Chondrocyte (in vitro differentiated cells): ENCODE measurements around the gene IGIP. TPM values are rescaled to one million over a fixed set of nuclear protein-coding genes. Genes with fewer than 3 reads are reported as not detected.

ENCODE experiments used
- DNase-seq: peaks from one replicate; pipeline ENCODE4 v3.0.0; 2021; ENCODE audit warnings: mixed read lengths, low spot score
- H3K27ac Mint-ChIP-seq: one replicate; pipeline ENCODE4 v1.8.0; 2021; ENCODE audit warnings: mild to moderate bottlenecking, moderate library complexity, mixed read lengths; ENCODE audit not compliant: unreplicated experiment
- H3K27me3 Mint-ChIP-seq: 2 replicates; pipeline ENCODE4 v1.8.0; 2021; ENCODE audit warnings: low read depth, mixed read lengths
- H3K36me3 Mint-ChIP-seq: 2 replicates; pipeline ENCODE4 v1.8.0; 2021; ENCODE audit warnings: low read depth, mixed read lengths
- H3K4me1 Mint-ChIP-seq: 2 replicates; pipeline ENCODE4 v1.8.0; 2021; ENCODE audit warnings: low read depth, mild to moderate bottlenecking, mixed read lengths
- H3K4me3 Mint-ChIP-seq: one replicate; pipeline ENCODE4 v1.8.0; 2021; ENCODE audit warnings: mild to moderate bottlenecking, moderate library complexity, mixed read lengths; ENCODE audit not compliant: unreplicated experiment
- H3K9me3 Mint-ChIP-seq: 2 replicates; pipeline ENCODE4 v1.8.0; 2021; ENCODE audit warnings: low read depth, mixed read lengths
- total RNA-seq: library from RNA; stranded (reverse); gene quantifications from 3 replicates; pipeline ENCODE4 v1.2.1, GENCODE V29; 2021
- TF ChIP-seq, protein P1 (sequence below): fragments of 200-600 bp; sonication (generic); IDR thresholded peaks from 2 replicates; pipeline ENCODE4 v1.5.0; 2021; ENCODE audit warnings: antibody characterized with exemption, mild to moderate bottlenecking, moderate library complexity

The IGIP gene
- total RNA-seq, 1 donor from 2014 or later: 6.9 TPM

DNA sequence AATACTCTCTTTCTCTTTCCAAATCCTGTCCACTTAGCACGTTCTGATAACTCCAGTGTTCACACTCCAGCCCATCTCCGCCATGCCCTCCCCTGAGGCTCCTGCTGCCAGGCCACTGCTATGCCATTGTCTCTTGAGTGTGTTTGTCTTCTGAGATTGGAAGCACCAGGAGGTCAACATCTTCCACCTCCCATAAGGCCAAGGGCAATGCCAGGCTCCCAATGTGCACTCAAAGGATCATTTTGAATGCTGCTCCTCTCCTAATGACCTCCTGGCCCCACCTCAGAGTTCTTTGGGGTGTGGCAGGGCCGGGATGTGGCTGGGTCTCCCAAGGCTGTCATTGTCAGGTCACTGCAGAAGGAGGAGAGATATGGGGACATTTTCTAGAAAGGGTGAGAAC lies 19.5 kb downstream of the IGIP start:
- DNase-seq: no peak
- Mint-ChIP-seq H3K9me3 (no peaks in the 10 kb centered on the region), H3K36me3 (no peaks in the 10 kb centered on the region), H3K4me3 (no peak overlapping the region), H3K27me3 (peaks cover 17% of the 10 kb centered on the region), H3K4me1 (peaks cover 16% of the 10 kb centered on the region), H3K27ac (no peak overlapping the region)
- TF ChIP-seq, protein P1, sequence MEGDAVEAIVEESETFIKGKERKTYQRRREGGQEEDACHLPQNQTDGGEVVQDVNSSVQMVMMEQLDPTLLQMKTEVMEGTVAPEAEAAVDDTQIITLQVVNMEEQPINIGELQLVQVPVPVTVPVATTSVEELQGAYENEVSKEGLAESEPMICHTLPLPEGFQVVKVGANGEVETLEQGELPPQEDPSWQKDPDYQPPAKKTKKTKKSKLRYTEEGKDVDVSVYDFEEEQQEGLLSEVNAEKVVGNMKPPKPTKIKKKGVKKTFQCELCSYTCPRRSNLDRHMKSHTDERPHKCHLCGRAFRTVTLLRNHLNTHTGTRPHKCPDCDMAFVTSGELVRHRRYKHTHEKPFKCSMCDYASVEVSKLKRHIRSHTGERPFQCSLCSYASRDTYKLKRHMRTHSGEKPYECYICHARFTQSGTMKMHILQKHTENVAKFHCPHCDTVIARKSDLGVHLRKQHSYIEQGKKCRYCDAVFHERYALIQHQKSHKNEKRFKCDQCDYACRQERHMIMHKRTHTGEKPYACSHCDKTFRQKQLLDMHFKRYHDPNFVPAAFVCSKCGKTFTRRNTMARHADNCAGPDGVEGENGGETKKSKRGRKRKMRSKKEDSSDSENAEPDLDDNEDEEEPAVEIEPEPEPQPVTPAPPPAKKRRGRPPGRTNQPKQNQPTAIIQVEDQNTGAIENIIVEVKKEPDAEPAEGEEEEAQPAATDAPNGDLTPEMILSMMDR: no peak

DNA sequence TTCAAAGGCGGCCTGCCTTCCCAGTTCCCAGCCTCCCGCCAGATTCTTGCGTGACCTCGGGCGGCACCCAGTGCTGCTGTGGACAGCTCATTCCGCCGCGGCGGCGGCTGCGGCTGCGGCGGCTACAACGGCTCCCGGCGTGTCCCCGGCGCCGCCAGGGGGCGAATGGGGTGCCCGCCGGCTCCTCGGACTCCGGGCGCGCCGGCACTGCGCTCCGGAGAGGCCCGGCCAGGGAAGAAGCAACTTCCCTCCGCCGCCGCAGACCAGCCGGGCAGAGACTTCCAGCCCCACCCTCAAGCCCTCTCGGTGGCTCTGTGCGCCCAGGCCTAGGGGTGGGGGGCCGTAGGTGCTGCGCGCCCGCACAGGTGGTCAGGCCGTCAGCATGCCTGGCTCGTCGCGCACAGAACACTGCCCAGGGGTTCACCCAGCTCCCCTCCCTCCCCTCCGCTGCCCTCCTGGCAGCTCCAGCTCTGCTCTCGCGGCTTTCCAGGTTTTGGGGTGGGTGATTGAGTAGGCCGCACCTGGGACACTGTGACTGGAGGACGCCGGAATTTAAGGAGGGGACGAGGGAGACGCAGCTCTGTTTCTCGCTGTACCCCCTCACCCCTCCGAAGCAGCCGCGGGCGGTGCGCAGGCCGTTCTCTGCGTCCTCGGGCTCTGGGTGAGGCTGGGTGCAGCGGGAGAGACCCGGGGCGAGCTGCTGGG lies 20.2 kb downstream of the IGIP start:
- DNase-seq: no peak
- Mint-ChIP-seq H3K36me3 (no peaks in the 10 kb centered on the region), H3K4me3 (peak overlapping the region; percentile 58), H3K27me3 (peaks cover 17% of the 10 kb centered on the region), H3K9me3 (no peaks in the 10 kb centered on the region), H3K4me1 (peaks cover 16% of the 10 kb centered on the region), H3K27ac (no peak overlapping the region)
- TF ChIP-seq, protein P1: peak; percentile 85

DNA sequence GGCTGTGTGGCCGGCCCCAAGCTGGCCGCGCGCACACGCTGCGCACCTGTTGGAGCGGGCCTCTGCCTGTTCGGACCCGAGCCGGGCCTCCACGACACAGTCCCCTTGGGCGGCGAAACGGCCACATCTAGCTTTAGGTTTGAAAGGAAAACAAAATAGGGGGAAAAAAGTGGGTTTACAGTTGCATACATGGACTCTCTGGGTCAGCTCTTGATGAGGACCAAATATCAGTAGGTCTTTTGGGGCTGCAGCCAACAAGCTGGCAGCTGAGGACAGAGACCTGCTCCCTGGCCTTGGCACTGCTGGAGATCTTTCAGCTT lies 20.7 kb downstream of the IGIP start:
- Mint-ChIP-seq H3K36me3 (no peaks in the 10 kb centered on the region), H3K27me3 (peaks cover 17% of the 10 kb centered on the region), H3K9me3 (no peaks in the 10 kb centered on the region), H3K4me1 (peaks cover 16% of the 10 kb centered on the region), H3K4me3 (peak overlapping the region; percentile 38), H3K27ac (no peak overlapping the region)
- DNase-seq: no peak
- TF ChIP-seq, protein P1: no peak

DNA sequence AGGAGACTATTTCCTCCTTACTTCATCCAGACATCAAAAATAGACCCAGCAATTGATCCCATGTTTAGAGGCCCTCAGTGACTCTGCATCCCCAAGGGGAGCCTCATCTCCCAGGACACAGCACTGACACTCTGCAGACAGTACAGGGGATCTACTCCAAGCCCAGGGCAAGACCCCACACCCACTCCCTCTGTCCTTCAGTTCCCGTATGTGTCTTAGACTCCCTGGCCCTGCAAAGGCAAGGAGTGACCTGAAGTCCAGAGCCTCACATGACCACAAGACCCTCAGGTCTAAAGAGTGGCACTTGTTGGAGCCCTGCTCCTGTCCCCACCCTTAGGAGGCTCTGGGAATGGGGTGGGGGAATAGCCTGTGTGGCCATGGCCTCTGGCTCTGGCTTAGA lies 21.7 kb downstream of the IGIP start:
- DNase-seq: no peak
- peaks cover 20% of the 10 kb centered on the region for H3K27me3 Mint-ChIP-seq
- H3K9me3 Mint-ChIP-seq: no peaks in the 10 kb centered on the region

DNA sequence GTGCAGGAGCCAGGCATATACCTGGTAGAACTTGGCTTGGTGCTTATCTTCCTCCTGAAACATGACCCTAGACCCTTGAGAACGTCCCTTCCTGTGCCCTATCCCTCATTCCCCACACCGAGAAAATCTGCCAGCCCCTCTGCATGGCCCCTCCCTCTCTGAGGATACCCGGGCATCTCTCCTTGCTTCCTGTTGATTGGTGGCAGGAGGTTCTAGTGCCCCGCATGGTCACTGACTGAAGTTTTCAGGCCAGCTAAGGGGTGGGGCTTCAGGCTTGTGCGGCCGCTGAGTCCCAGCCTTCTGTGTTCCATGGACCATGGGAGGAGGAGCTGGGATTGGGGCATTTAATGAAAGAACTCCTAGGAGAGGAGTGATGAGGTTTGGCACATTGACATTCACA lies 22.8 kb downstream of the IGIP start:
- peaks cover 16% of the 10 kb centered on the region for H3K4me1 Mint-ChIP-seq
- H3K9me3 Mint-ChIP-seq: no peaks in the 10 kb centered on the region
- no peak overlapping the region for H3K4me3 Mint-ChIP-seq
- TF ChIP-seq, protein P1: no peak
- no peaks in the 10 kb centered on the region for H3K36me3 Mint-ChIP-seq
- peaks cover 20% of the 10 kb centered on the region for H3K27me3 Mint-ChIP-seq
- H3K27ac Mint-ChIP-seq: no peak overlapping the region
- DNase-seq: no peak

More for the DNA sequence above, 21.7 kb downstream of the IGIP start:
- Mint-ChIP-seq H3K4me1 (peaks cover 16% of the 10 kb centered on the region), H3K36me3 (no peaks in the 10 kb centered on the region), H3K27ac (no peak overlapping the region), H3K4me3 (no peak overlapping the region)
- TF ChIP-seq, protein P1: no peak
